Esophagus muscularis mucosa (tissue), 4 donors: Measurements from ENCODE around the gene TAF6L. TPM values are rescaled to one million over a fixed set of nuclear protein-coding genes. Genes with fewer than 3 reads are reported as not detected.

Source experiments
- DNase-seq: peaks from one replicate; pipeline ENCODE4 v3.0.0-alpha.2; 2017; ENCODE audit errors: extremely low spot score
- H3K27ac ChIP-seq, 4 donors: fragments of 200-600 bp; sonication (generic); replicated peaks in 1 of 4; 1 replicate in 3 of 4; 2 replicates in 1 of 4; pipeline ENCODE4 v1.5.1; 2016 to 2019; ENCODE audit warnings: mild to moderate bottlenecking in 1 of 4
- H3K27me3 ChIP-seq, 4 donors: fragments of 200-600 bp; sonication (generic); one replicate each; pipeline versions ENCODE4 v1.5.1 to v1.6.0; 2016 to 2019
- H3K36me3 ChIP-seq, 4 donors: fragments of 200-600 bp; sonication (generic); one replicate each; pipeline ENCODE4 v1.5.1; 2016 to 2019
- H3K4me1 ChIP-seq, 4 donors: fragments of 200-600 bp; sonication (generic); one replicate each; pipeline ENCODE4 v1.5.1; 2016 to 2019
- H3K4me3 ChIP-seq, 4 donors: fragments of 200-600 bp; sonication (generic); 1 replicate in 2 of 4; 2 replicates in 2 of 4; pipeline ENCODE4 v1.5.1; 2016 to 2019; ENCODE audit warnings: mild to moderate bottlenecking in 4 of 4, moderate library complexity in 1 of 4
- H3K9me3 ChIP-seq, 4 donors: fragments of 200-600 bp; sonication (generic); 1 replicate in 3 of 4; 2 replicates in 1 of 4; pipeline ENCODE4 v1.5.1; 2016 to 2019
- CTCF ChIP-seq, 3 experiments: fragments of 200-600 bp in 2 of 3; fragments of 450-650 bp in 1 of 3; sonication (generic) in 2 of 3; IDR thresholded peaks; one replicate each; pipeline ENCODE4 v1.5.1; 2017 to 2019; ENCODE audit warnings: antibody characterized with exemption in 3 of 3, mild to moderate bottlenecking in 2 of 3, moderate library complexity in 1 of 3
- EP300 ChIP-seq: sonication (generic); formaldehyde crosslinking; IDR thresholded peaks from one replicate; pipeline ENCODE4 v1.6.1; 2017; ENCODE audit warnings: antibody characterized with exemption
- POLR2A ChIP-seq: fragments of 450-650 bp; IDR thresholded peaks from one replicate; pipeline ENCODE4 v1.6.1; 2017; ENCODE audit warnings: antibody characterized with exemption, moderate library complexity, mild to moderate bottlenecking, low read depth
- POLR2AphosphoS5 ChIP-seq, 2 donors: sonication (generic); formaldehyde crosslinking; IDR thresholded peaks; one replicate each; pipeline ENCODE4 v1.6.1; 2017; ENCODE audit warnings: antibody characterized with exemption in 2 of 2
- WGBS: methylation state at CpG from one replicate; pipeline ENCODE4 v1.1.5; 2018; 5-methylcytosine and 5-hydroxymethylcytosine counted together
- intact Hi-C: fragments of 100-400 bp; cut with DNase I; formaldehyde crosslinking; loops from one replicate; pipeline ENCODE4 v1.15.1; 2023
- total RNA-seq, 4 donors: library from RNA; depleted of rRNA; stranded (reverse); fragments of >200 nt; gene quantifications; one replicate each; pipeline versions ENCODE4 v1.1.0 to v1.2.1, GENCODE V29; 2016

Gene TAF6L
- total RNA-seq, 4 donors from 2014 or later, result 12.0 to 27.2 (median 14.6) TPM

DNA sequence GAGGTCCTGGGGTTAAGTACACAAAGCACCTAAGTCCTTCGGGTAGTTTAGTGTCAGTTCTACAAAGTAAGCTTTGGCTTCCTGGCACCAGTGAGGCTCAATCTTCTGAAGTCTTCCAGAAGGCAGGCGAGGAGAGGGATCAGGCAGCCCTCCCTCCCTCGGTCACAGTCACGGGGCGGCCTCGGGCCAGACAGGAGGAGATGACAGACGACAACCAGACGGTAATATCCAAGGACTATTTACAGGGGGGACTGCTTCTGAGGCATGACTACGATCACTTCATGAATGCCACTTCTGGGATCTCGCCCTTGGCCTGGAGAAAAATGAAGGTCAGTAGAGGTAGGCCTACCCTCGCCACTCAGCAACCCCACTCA is 21.0 kb downstream of the TAF6L start:
- H3K36me3 ChIP-seq, result peaks cover 42 to 72% (median 65%) of the 10 kb centered on the region in 4 donors
- intact Hi-C loops, result loop anchor here (5.0 kb wide), 1 partner anchor 40 kb away; the partner anchor contains the start of genes STX5 and TEX54
- DNase-seq, result no peak

GRCh38 chr11:62794201-62794775 is 23.1 kb downstream of the TAF6L start:
- no peak for DNase-seq
- Histone ChIP-seq H3K27me3 (no peaks in the 10 kb centered on the region), H3K4me1 (peaks cover 23 to 34% (median 32%) of the 10 kb centered on the region in 4 donors), H3K27ac (no peak overlapping the region), H3K9me3 (no peaks in the 10 kb centered on the region), H3K36me3 (peaks cover 63 to 86% (median 82%) of the 10 kb centered on the region in 4 donors), H3K4me3 (no peak overlapping the region)
- WGBS, result 83% methylated on average over 8 of the region's 8 CpGs
- intact Hi-C loops, result loop anchor here (5.0 kb wide), 1 partner anchor 38 kb away; the partner anchor contains the start of genes STX5 and TEX54
- TF ChIP-seq POLR2AphosphoS5 (IDR thresholded peaks at IDR 0.05) (no peak), EP300 (no peak), CTCF (IDR thresholded peaks at IDR 0.05) (no peak), POLR2A (no peak)

More for the DNA sequence above, 21.0 kb downstream of the TAF6L start:
- H3K4me1 ChIP-seq, result peaks cover 38 to 51% (median 49%) of the 10 kb centered on the region in 4 donors
- H3K27me3 ChIP-seq, result no peaks in the 10 kb centered on the region
- 12% methylated on average over 3 of the region's 11 CpGs for WGBS
- TF ChIP-seq EP300 (no peak), POLR2A (no peak), CTCF (IDR thresholded peaks at IDR 0.05) (no peak), POLR2AphosphoS5 (IDR thresholded peaks at IDR 0.05) (no peak)
- H3K9me3 ChIP-seq, result no peaks in the 10 kb centered on the region
- peak overlapping the region; percentile 84 to 91 (median 86) for H3K27ac ChIP-seq
- peak overlapping the region; percentile 69 to 87 (median 86) for H3K4me3 ChIP-seq

DNA sequence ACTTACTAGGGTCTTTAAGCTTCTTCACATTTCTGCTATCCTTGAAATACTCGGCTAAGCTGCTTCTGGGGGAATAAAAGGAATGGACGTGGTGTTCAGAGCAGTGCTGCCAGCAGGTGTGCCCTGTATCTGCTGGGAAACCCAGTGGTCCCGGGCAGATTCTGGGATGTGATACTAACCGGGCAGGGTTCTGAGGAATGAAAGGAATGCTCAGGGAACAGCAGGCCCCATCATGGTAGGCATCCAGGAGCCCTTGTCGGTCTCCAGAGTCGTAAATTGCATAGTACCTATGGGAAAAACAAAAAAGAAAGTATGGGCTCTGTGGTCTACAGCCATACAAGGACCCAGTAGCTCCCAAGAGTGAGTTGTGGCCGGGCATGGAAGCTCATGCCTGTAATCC is 25.1 kb downstream of the TAF6L start:
- Histone ChIP-seq H3K27me3 (no peaks in the 10 kb centered on the region), H3K9me3 (no peaks in the 10 kb centered on the region), H3K4me3 (no peak overlapping the region), H3K36me3 (peaks cover 83 to 92% (median 87%) of the 10 kb centered on the region in 4 donors), H3K27ac (no peak overlapping the region), H3K4me1 (peaks cover 10 to 14% (median 13%) of the 10 kb centered on the region in 4 donors)
- no peak for TF ChIP-seq POLR2AphosphoS5 (IDR thresholded peaks at IDR 0.05)
- TF ChIP-seq POLR2A, result no peak
- no peak for TF ChIP-seq EP300
- no peak for TF ChIP-seq CTCF (IDR thresholded peaks at IDR 0.05)
- intact Hi-C loops, result no loop called here
- DNase-seq, result no peak
- WGBS, result 86% methylated on average over 7 of the region's 7 CpGs

DNA sequence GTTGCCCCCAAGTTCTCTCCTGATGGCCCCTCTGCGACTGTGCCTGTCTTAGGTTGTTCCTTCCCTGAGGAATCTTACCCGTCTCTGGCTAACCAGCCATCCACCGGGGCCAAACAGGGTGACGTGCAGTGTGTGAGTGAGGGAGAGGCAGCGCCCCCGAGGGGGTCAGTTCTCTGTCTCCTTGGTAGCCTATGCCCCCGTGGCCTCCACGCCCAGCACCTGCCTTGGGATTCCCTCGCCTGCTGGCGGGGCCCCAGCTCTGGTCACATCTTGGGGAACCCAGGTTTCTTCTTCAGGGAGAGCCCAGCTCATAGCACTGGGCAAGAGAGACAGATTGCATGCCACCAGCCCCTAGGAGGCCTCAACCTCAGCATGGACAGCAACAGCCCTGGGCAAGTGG is 28.3 kb downstream of the TAF6L start:
- WGBS, result 80% methylated on average over 7 of the region's 10 CpGs
- TF ChIP-seq EP300, result no peak
- TF ChIP-seq POLR2A, result no peak
- no peak for TF ChIP-seq POLR2AphosphoS5 (IDR thresholded peaks at IDR 0.05)
- no peak for TF ChIP-seq CTCF (IDR thresholded peaks at IDR 0.05)
- H3K9me3 ChIP-seq, result no peaks in the 10 kb centered on the region
- no peak for DNase-seq
- no peak overlapping the region for H3K4me3 ChIP-seq
- H3K27me3 ChIP-seq, result no peaks in the 10 kb centered on the region
- H3K36me3 ChIP-seq, result peaks cover 82 to 93% (median 93%) of the 10 kb centered on the region in 4 donors
- H3K27ac ChIP-seq, result no peak overlapping the region
- intact Hi-C loops, result no loop called here
- H3K4me1 ChIP-seq, result peaks cover 14 to 25% (median 18%) of the 10 kb centered on the region in 4 donors
